GM10248 (cell line): ENCODE data around the gene TMEM229A.

Source experiments
- CTCF ChIA-PET: fragments of 300-600 bp; sonication (Branson Sonifier 250); formaldehyde crosslinking; extraction: SDS; loops from one replicate; lab custom pipeline; 2021; ENCODE audit warnings: antibody characterized with exemption; lab: Yijun Ruan, JAX
- POLR2A ChIA-PET: fragments of 350-650 bp; sonication (Branson Sonifier 250); formaldehyde crosslinking; extraction: SDS; loops from one replicate; lab custom pipeline; 2020; ENCODE audit warnings: antibody characterized with exemption; lab: Yijun Ruan, JAX
- DNase-seq: peaks from one replicate; pipeline ENCODE4 v3.0.0; 2012; ENCODE audit errors: extremely low spot score
- CTCF ChIP-seq: IDR thresholded peaks from 2 replicates; pipeline ENCODE4 v1.5.1; 2012; ENCODE audit warnings: mild to moderate bottlenecking, low read depth; ENCODE audit errors: extremely low read depth, missing control alignments, control extremely low read depth

Gene TMEM229A

GRCh38 chr7:124033807-124034753 lies 1.2 kb upstream of the TMEM229A start:
- no peak for DNase-seq
- CTCF ChIA-PET: interaction anchor here (1.5 kb wide), 1 partner anchor 9 kb away, joined by 4 read pairs; no protein-coding TSS in a partner anchor
- no peak for TF ChIP-seq CTCF
- POLR2A ChIA-PET: no interaction called here

GRCh38 chr7:124033095-124033806 lies 384 bp upstream of the TMEM229A start:
- ChIA-PET POLR2A (no interaction called here), CTCF (interaction anchor here (1.5 kb wide), 1 partner anchor 9 kb away, joined by 4 read pairs; no protein-coding TSS in a partner anchor)
- DNase-seq: peak; percentile 13
- no peak for TF ChIP-seq CTCF

- POLR2A ChIA-PET: no interaction called here
- peak; percentile 10 for DNase-seq
Observed at GRCh38 chr7:124031919-124032318, 948 bp downstream of the TMEM229A start.

GRCh38 chr7:124031406-124031805 lies 1.5 kb downstream of the TMEM229A start:
- POLR2A ChIA-PET: no interaction called here
- no peak for DNase-seq
- no peak for TF ChIP-seq CTCF
- CTCF ChIA-PET: interaction anchor here (1.0 to 1.4 kb wide), 2 partner anchors 28 to 74 kb away, joined by 3 read pairs; no protein-coding TSS in a partner anchor

More at GRCh38 chr7:124031919-124032318, 948 bp downstream of the TMEM229A start:
- CTCF ChIA-PET: interaction anchor here (1.0 to 1.4 kb wide), 2 partner anchors 27 to 74 kb away, joined by 3 read pairs; no protein-coding TSS in a partner anchor
- TF ChIP-seq CTCF: no peak

- DNase-seq: no peak
- TF ChIP-seq CTCF: no peak
- ChIA-PET CTCF (interaction anchor here (1.4 kb wide), 1 partner anchor 73 kb away, joined by 3 read pairs; no protein-coding TSS in a partner anchor), POLR2A (no interaction called here)
Observed at GRCh38 chr7:124030964-124031363, 1.9 kb downstream of the TMEM229A start.
